ENCODE results near the gene ABHD12B. TPM values are rescaled to one million over a fixed set of nuclear protein-coding genes. Genes with fewer than 3 reads are reported as not detected.
"Not testable (repeated sequence)": the region's sequence is repeated elsewhere in the genome, so short reads cannot be mapped to it uniquely, and the experiment has no call there.

The ABHD12B gene
- total and polyA plus RNA-seq, 5 experiments from 2014 or later, result not detected

DNA sequence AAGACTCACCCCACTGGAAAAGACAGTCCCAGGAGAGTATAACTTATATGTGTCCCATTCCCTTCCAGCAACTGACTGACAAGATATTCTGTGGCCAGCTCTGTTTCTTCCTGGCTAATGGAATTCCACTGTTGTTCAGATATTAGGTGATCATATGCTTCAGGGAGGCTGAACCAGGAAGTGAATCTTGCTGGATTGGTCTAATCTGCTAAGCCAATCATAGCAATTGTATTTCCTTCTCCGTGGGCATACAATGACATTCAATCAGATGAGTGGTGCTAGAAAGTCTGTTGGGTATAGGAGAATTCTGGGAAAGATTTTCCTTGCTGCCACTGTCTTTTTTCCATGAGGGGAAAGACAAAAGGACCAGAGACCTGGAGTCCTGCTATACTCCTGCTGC lies 60.3 kb downstream of the ABHD12B start:
- ATAC-seq (no peak), DNase-seq (no peak)
- POLR2A ChIA-PET, result no interaction called here
- Mint-ChIP-seq H3K4me1 (peaks cover 0 to 5% (median 1%) of the 10 kb centered on the region in 4 donors), H3K4me3 (no peak overlapping the region), H3K27ac (no peak overlapping the region), H3K27me3 (peaks cover 0 to 13% (median 6%) of the 10 kb centered on the region in 5 donors), H3K9me3 (no peaks in the 10 kb centered on the region), H3K36me3 (no peaks in the 10 kb centered on the region)

DNA sequence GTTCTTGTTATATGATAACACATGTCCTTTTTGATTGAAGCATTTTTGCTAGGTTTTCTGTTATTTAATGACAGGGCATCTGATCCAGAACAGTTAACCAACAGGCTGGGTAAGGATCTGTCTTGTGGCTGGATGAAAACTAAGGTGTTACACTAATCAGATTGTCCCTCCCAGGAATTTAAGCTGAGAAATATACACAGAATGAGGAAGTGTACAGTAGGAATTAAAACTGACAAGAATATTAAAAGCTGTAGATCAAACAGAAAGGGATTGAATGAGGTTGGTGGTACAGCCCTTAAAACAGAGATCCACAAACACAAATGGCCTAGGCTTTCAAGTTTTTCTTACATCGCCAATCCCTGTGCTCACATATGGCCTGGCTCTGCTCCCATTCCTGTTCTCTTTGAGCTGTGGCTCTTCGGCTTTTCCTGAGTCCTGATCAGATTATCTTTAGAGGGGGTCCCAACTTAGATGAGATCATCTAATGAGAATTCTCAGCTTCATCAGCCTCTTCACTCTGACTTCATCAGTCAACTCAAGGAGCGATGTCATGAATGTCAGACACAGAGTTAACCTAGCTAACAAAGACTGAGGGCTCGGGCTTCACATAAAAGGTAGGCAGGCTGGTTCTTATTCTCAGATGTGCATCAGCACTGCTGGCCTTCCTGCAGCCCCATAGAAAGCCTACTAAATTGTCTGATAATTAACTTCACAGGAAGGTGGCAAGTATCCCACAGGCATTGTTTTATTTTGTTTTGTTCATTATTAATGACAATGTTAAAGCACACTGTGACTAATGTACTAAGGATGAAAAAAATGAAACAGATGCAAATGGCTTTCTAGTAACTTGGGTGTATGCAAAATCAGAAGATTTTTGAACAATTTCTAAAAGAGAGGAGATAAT lies 61.0 kb downstream of the ABHD12B start:
- H3K36me3 Mint-ChIP-seq, result no peaks in the 10 kb centered on the region
- DNase-seq, result no peak
- H3K27me3 Mint-ChIP-seq, result peaks cover 0 to 13% (median 6%) of the 10 kb centered on the region in 5 donors
- no peaks in the 10 kb centered on the region for H3K9me3 Mint-ChIP-seq
- peak overlapping the region in 1 of 10 donors; percentile 32 for H3K27ac Mint-ChIP-seq
- peaks cover 0 to 8% (median 1%) of the 10 kb centered on the region in 4 donors for H3K4me1 Mint-ChIP-seq
- POLR2A ChIA-PET, result no interaction called here
- no peak for ATAC-seq
- no peak overlapping the region for H3K4me3 Mint-ChIP-seq

DNA sequence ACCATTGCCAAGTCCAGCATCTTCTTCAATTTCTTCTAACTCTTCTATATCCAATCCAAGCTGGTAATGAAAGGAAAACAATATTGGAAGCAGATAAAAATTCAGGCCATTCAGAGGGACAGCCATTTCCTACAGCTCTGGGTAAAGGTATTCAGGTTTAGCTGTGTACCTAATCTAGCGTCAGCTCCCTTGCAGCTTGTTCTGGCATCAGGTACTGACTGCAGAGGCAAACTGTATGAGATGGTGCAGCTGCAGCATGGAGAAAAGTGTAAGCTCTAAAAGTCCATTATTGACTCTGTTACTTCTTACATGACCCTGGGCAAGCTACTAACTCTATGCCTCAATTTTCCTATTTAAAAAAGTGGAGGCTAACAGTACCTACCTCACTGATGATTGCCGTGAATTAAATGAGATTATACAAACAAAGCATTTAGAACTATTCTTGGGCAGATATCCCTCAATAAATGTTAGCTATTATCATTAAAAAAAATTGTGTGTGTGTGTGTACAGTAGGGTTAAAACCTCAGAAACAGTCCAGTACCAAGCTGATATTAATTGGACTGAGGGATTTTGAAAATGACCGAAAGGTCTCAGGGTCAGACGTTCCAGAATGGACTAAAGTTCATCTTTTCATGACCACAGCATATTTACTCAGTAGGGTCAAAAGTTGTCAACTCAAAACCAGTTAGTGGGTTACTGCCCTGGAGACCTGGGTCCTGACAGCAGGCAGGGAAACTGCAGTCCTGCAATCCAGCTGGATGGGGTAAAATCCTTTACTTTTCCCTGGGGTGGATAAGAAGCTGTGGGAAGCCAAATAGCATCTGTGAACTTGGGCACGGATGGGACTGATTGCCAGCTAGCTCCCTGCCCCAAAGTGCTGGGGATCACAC lies 63.5 kb downstream of the ABHD12B start:
- H3K4me3 Mint-ChIP-seq, result no peak overlapping the region
- ATAC-seq (no peak), DNase-seq (no peak)
- no peaks in the 10 kb centered on the region for H3K36me3 Mint-ChIP-seq
- POLR2A ChIA-PET, result interaction anchor here (0.5 kb wide), 1 partner anchor 128 kb away, joined by 3 read pairs; no protein-coding TSS in a partner anchor
- H3K4me1 Mint-ChIP-seq, result peaks cover 0 to 9% (median 1%) of the 10 kb centered on the region in 4 donors
- H3K27me3 Mint-ChIP-seq, result peaks cover 4 to 17% (median 5%) of the 10 kb centered on the region in 5 donors
- H3K27ac Mint-ChIP-seq, result no peak overlapping the region
- no peaks in the 10 kb centered on the region for H3K9me3 Mint-ChIP-seq

DNA sequence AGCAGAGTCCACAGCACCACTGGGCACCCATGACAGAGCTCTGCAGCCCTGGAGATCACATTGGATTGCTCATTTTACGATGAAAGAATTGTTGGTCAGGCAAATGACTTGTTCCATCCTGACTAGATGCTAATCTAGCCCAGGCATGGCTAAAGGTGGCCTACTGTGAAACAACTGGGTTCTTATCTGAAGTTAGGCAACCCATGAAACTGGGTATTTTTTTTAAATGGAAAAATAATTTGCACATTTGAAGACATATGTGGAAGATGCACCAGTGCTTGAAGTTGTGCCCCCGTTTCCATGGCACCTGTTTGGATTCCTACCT lies 64.1 kb downstream of the ABHD12B start:
- H3K4me3 Mint-ChIP-seq, result no peak overlapping the region
- no peak for ATAC-seq
- H3K4me1 Mint-ChIP-seq, result peaks cover 0 to 9% (median 1%) of the 10 kb centered on the region in 4 donors
- POLR2A ChIA-PET, result no interaction called here
- H3K9me3 Mint-ChIP-seq, result no peaks in the 10 kb centered on the region
- peaks cover 0 to 3% (median 0%) of the 10 kb centered on the region in 3 donors for H3K36me3 Mint-ChIP-seq
- no peak for DNase-seq
- H3K27me3 Mint-ChIP-seq, result peaks cover 8 to 22% (median 9%) of the 10 kb centered on the region in 5 donors
- no peak overlapping the region for H3K27ac Mint-ChIP-seq

DNA sequence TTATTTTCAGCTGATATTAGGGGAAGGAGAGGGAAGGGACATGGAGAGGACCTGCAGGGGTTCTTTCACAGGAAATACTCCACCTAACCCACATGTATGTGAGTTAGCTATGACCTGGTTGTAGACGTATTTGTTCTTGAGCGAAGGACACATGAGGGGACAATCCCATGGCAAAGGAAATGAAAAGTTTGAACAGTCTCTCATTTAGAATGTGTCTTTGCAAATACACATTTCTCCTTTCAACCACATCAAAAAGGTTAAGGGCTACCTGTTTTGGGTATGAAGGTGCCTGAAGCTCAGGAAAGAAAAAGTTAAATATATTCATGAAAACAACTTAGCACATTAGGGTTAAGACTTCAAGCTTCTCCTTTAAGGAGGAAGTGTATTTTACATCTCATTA lies 65.0 kb downstream of the ABHD12B start:
- POLR2A ChIA-PET, result no interaction called here
- ATAC-seq (no peak), DNase-seq (no peak)
- Mint-ChIP-seq H3K4me3 (no peak overlapping the region), H3K9me3 (peaks cover 0 to 3% (median 0%) of the 10 kb centered on the region in 9 donors), H3K27ac (peak overlapping the region in 1 of 10 donors; percentile 44), H3K4me1 (peaks cover 0 to 9% (median 1%) of the 10 kb centered on the region in 4 donors), H3K27me3 (peaks cover 13 to 31% (median 16%) of the 10 kb centered on the region in 5 donors), H3K36me3 (peaks cover 0 to 8% (median 0%) of the 10 kb centered on the region in 3 donors)

DNA sequence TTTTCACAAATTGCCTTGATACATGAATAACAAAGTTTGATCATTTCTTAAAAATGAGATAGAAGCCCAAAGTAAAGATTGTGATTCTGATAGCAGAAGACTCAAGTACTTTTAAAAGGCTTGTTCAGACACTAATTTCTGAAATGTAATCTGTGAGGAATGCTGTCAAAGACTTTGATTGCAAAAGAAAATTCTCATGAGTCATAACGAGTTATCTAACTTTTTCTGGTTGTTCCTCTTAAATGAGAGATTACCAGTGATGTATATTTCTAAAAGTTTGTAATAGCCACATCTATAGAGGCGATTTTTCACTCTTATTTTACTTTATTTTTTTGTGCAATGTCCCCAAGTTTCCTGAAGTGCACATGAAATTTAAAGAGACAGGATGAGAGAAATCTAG lies 65.5 kb downstream of the ABHD12B start:
- peaks cover 0 to 12% (median 0%) of the 10 kb centered on the region in 3 donors for H3K36me3 Mint-ChIP-seq
- H3K27me3 Mint-ChIP-seq, result peaks cover 14 to 35% (median 18%) of the 10 kb centered on the region in 5 donors
- POLR2A ChIA-PET, result no interaction called here
- DNase-seq (no peak), ATAC-seq (no peak)
- H3K4me1 Mint-ChIP-seq, result peaks cover 0 to 9% (median 1%) of the 10 kb centered on the region in 4 donors
- H3K9me3 Mint-ChIP-seq, result peaks cover 0 to 5% (median 0%) of the 10 kb centered on the region in 9 donors
- H3K27ac Mint-ChIP-seq, result no peak overlapping the region
- H3K4me3 Mint-ChIP-seq, result no peak overlapping the region

DNA sequence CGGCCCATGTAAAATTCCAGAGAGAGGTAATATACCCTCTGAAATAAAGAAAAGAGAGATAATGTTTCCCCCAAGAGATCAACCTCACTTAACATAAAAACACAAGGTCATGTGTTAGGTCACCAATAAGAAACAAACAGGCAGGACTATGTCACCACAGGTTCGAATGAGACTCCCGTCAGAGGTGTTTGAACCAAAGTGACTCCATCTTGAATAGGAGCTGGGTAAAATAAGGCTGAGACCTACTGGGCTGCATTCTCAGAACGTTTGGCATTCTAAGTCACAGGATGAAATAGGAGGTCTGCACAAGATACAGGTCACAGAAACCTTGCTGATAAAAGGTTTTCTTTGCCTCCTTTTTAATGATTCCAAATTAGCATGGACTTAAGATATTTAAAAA lies 65.9 kb downstream of the ABHD12B start:
- peaks cover 0 to 9% (median 1%) of the 10 kb centered on the region in 4 donors for H3K4me1 Mint-ChIP-seq
- H3K4me3 Mint-ChIP-seq, result no peak overlapping the region
- peaks cover 14 to 35% (median 18%) of the 10 kb centered on the region in 5 donors for H3K27me3 Mint-ChIP-seq
- DNase-seq (no peak), ATAC-seq (no peak)
- H3K27ac Mint-ChIP-seq, result no peak overlapping the region
- peaks cover 0 to 5% (median 0%) of the 10 kb centered on the region in 9 donors for H3K9me3 Mint-ChIP-seq
- peaks cover 0 to 12% (median 0%) of the 10 kb centered on the region in 3 donors for H3K36me3 Mint-ChIP-seq
- POLR2A ChIA-PET, result no interaction called here

DNA sequence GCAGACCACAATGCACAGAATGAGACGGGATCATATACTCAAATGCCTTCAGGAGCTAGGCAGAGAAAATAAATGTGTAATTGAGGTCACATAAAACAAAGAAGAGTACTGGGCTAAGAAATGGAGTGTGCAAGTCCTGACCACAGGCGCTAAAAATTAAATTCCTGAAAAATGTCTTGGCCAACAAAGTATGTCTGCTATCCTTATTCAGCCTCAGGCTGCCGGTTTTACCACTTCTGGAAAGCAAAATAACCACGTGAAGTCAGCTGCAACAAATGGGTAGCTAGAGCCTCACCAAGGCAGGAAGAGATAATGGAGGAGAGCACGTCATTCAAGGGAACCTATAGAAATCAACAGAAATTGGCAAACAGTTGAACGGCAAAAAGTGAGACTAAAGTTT lies 69.3 kb downstream of the ABHD12B start:
- POLR2A ChIA-PET, result no interaction called here
- peaks cover 24 to 38% (median 32%) of the 10 kb centered on the region in 5 donors for H3K27me3 Mint-ChIP-seq
- peaks cover 0 to 12% (median 3%) of the 10 kb centered on the region in 3 donors for H3K36me3 Mint-ChIP-seq
- peaks cover 8 to 23% (median 15%) of the 10 kb centered on the region in 4 donors for H3K4me1 Mint-ChIP-seq
- no peak for ATAC-seq
- no peak for DNase-seq
- H3K9me3 Mint-ChIP-seq, result peaks cover 0 to 5% (median 0%) of the 10 kb centered on the region in 9 donors
- peak overlapping the region in 1 of 10 donors; percentile 4 for H3K4me3 Mint-ChIP-seq
- no peak overlapping the region for H3K27ac Mint-ChIP-seq

DNA sequence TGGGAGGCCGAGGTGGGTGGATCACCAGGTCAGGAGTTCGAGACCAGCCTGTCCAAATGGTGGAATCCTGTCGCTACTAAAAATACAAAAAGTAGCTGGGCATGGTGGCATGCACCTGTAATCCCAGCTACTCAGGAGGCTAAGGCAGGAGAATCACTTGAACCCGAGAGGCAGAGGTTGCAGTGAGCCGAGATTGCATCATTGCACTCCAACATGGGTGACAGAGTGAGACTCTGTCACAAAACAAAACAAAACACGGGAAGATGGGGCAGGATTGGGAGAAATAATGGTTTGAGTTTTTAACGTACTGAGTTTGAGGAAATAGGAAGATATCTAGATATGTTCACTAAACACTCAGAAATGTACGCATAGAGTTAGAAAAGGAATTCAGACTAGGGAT lies 69.8 kb downstream of the ABHD12B start:
- peaks cover 8 to 23% (median 15%) of the 10 kb centered on the region in 4 donors for H3K4me1 Mint-ChIP-seq
- peak overlapping the region in 2 of 10 donors; percentile 26 to 48 for H3K4me3 Mint-ChIP-seq
- H3K9me3 Mint-ChIP-seq, DNase-seq, ATAC-seq, POLR2A ChIA-PET: not testable (repeated sequence)
- H3K36me3 Mint-ChIP-seq, result peaks cover 0 to 12% (median 3%) of the 10 kb centered on the region in 3 donors
- H3K27ac Mint-ChIP-seq, result peak overlapping the region in 1 of 10 donors; percentile 54
- peaks cover 24 to 38% (median 32%) of the 10 kb centered on the region in 5 donors for H3K27me3 Mint-ChIP-seq

DNA sequence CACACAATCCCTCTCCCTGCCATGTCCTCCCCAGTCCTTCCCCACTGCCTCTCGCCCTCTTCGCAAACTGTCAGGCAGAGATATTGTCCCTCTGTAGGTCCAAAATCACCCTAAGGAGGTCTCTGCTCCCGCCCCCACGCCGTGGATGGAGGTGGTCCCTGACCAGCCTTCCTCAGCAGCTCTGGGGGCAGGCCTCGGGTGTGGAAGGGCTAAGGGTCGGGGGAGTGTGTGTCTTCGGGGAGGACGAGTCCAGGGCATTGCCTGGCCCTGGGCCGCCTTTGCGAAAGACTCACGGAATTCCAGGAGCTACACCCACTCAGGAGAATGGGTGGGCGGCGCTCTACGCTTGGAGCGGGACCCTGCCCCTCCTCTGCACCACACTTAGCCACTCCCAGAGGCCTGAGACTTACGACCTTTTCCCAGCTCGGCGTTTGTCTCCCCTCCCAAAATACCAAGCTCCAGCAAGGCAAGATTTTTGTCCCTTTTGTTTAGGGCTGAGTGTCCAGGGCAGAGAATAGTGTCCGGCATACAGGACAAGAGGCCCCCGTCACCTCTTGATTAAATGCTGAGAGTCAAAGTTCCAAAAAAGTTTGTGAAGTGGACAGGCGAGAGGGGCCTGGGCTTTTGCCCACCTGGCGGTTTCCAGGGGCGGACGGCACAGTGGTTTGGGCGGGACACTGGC lies 71.5 kb downstream of the ABHD12B start:
- peak overlapping the region; percentile 33 to 90 (median 76) for H3K4me3 Mint-ChIP-seq
- peaks cover 0 to 12% (median 3%) of the 10 kb centered on the region in 3 donors for H3K36me3 Mint-ChIP-seq
- POLR2A ChIA-PET, result no interaction called here
- H3K27me3 Mint-ChIP-seq, result peaks cover 24 to 38% (median 32%) of the 10 kb centered on the region in 5 donors
- H3K9me3 Mint-ChIP-seq, result peaks cover 0 to 5% (median 0%) of the 10 kb centered on the region in 9 donors
- peak overlapping the region in 2 of 10 donors; percentile 24 to 71 for H3K27ac Mint-ChIP-seq
- no peak for ATAC-seq
- DNase-seq, result no peak
- peaks cover 6 to 16% (median 15%) of the 10 kb centered on the region in 4 donors for H3K4me1 Mint-ChIP-seq

DNA sequence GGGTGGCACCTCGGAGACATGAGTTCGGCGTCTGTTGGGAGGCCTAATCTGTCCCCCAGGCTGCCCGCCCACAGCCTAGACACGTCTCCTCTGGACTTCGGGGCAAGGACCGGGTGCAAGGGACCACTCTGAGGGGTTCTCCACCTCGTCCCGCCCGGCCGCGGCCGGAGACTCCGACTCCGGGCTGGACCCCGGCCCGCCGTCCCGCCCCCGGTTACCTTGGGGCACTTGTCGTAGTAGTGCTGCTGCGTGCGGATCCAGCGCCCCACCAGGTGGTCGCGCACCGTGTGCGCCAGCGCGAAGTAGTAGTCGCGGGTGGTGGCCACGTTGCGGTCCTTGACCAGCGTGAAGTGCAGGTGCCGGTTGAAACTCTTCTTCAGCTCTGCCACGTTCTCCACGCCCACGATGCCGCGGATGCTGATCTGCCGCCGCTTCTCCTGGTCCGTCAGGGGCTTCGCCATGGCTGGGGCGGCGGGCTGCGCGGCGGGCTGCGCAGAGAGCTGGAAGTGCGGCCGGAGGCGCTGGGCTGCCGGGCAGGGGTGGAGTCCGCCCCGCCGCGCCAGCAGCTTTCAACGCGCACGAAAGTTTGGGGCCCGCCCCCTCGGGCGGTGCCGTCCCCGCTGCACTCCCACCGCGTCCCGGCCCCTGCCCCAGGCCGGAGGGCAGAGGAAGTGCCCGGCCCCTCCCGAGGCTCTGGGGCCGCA lies 72.2 kb downstream of the ABHD12B start, which contains the start of gene PYGL:
Gene PYGL, minus strand, starts transcription at position 541 of the 704 bp plus-strand sequence. Its CDS starts 80 bp downstream, at position 461.
- Mint-ChIP-seq H3K9me3 (peaks cover 0 to 5% (median 0%) of the 10 kb centered on the region in 9 donors), H3K27ac (peak within 1 kb of the TSS in 8 of 10 donors; percentile 11 to 79 (median 46)), H3K27me3 (peaks cover 24 to 38% (median 31%) of the 10 kb centered on the region in 5 donors), H3K4me3 (peak within 1 kb of the TSS; percentile 79 to 90 (median 88)), H3K4me1 (peaks cover 6 to 16% (median 14%) of the 10 kb centered on the region in 4 donors), H3K36me3 (peaks cover 0 to 12% (median 3%) of the 10 kb centered on the region in 3 donors)
- DNase-seq, result peak in 6 of 10 donors; percentile 9 to 24 (median 18)
- peak; percentile 65 to 81 for ATAC-seq
- POLR2A ChIA-PET, result no interaction called here
